HEK293 (cell line): ENCODE data around the gene ARHGAP22.

ENCODE experiments used
- CTCF ChIA-PET: fragments of 350-600 bp; formaldehyde crosslinking; extraction: SDS; loops from one replicate; lab custom pipeline; 2021; ENCODE audit warnings: antibody characterized with exemption; lab: Yijun Ruan, JAX
- POLR2A ChIA-PET: fragments of 300-600 bp; formaldehyde crosslinking; extraction: SDS; loops from one replicate; lab custom pipeline; 2020; ENCODE audit warnings: antibody characterized with exemption, inconsistent platforms; lab: Yijun Ruan, JAX
- H3K27ac ChIP-seq: fragments of 200-500 bp; sonication (Bioruptor generic); 2 replicates; pipeline ENCODE4 v1.5.1; 2014; ENCODE audit warnings: low read depth, low read length, control low read depth, inconsistent platforms; ENCODE audit errors: extremely low read depth
- H3K36me3 ChIP-seq, 2 experiments: fragments of 200-500 bp in 1 of 2; sonication (Bioruptor generic) in 1 of 2; 1 replicate in 1 of 2; 2 replicates in 1 of 2; pipeline ENCODE4 v1.5.1; 2014 to 2017; ENCODE audit warnings: inconsistent platforms in 2 of 2, low read length in 2 of 2; ENCODE audit not compliant: control insufficient read depth in 2 of 2, insufficient read depth in 1 of 2
- H3K4me1 ChIP-seq: fragments of 200-500 bp; sonication (Bioruptor generic); 2 replicates; pipeline ENCODE4 v1.5.1; 2014; ENCODE audit warnings: mild to moderate bottlenecking, low read length, inconsistent platforms; ENCODE audit not compliant: control insufficient read depth, insufficient read depth
- H3K4me3 ChIP-seq: 2 replicates; pipeline ENCODE4 v1.5.1; 2011; ENCODE audit warnings: low read depth, mild to moderate bottlenecking, control low read depth, low read length, moderate library complexity
- H3K9me3 ChIP-seq: fragments of 200-500 bp; sonication (Bioruptor generic); 2 replicates; pipeline ENCODE4 v1.5.1; 2014; ENCODE audit warnings: low read depth, low read length, inconsistent platforms; ENCODE audit not compliant: control insufficient read depth, insufficient read depth
- EGR2 ChIP-seq: fragments of 450-650 bp; formaldehyde crosslinking; IDR thresholded peaks from 2 replicates; pipeline ENCODE4 v1.5.1; 2016; ENCODE audit warnings: low read depth, missing biosample characterization, missing genetic modification characterization
- MYNN ChIP-seq: fragments of 450-650 bp; formaldehyde crosslinking; IDR thresholded peaks from 2 replicates; pipeline ENCODE4 v1.5.1; 2016; ENCODE audit warnings: missing biosample characterization, missing genetic modification characterization, borderline replicate concordance
- PBX3 ChIP-seq: sonication (generic); formaldehyde crosslinking; IDR thresholded peaks from 2 replicates; pipeline ENCODE4 v1.8.1; 2022; ENCODE audit warnings: mild to moderate bottlenecking, moderate library complexity, missing genetic modification reagents
- SCRT1 ChIP-seq: fragments of 450-650 bp; formaldehyde crosslinking; IDR thresholded peaks from 2 replicates; pipeline ENCODE4 v1.5.1; 2016; ENCODE audit warnings: missing biosample characterization, missing genetic modification characterization, borderline replicate concordance
- SP3 ChIP-seq: fragments of 450-650 bp; formaldehyde crosslinking; IDR thresholded peaks from 2 replicates; pipeline ENCODE4 v1.5.1; 2016; ENCODE audit warnings: missing biosample characterization, missing genetic modification characterization
- TCF7L2 ChIP-seq: IDR thresholded peaks from 2 replicates; pipeline ENCODE4 v1.6.1; 2011; ENCODE audit warnings: low read depth, mild to moderate bottlenecking, inconsistent platforms, low read length, moderate library complexity, borderline replicate concordance
- TSHZ1 ChIP-seq: fragments of 450-650 bp; formaldehyde crosslinking; IDR thresholded peaks from 2 replicates; pipeline ENCODE4 v1.5.1; 2016; ENCODE audit warnings: missing biosample characterization, missing genetic modification characterization, borderline replicate concordance
- ZBTB1 ChIP-seq: fragments of 450-650 bp; formaldehyde crosslinking; IDR thresholded peaks from 2 replicates; pipeline ENCODE4 v1.5.1; 2016; ENCODE audit warnings: missing biosample characterization, missing genetic modification characterization
- ZNF211 ChIP-seq: fragments of 450-650 bp; formaldehyde crosslinking; IDR thresholded peaks from 2 replicates; pipeline ENCODE4 v1.5.1; 2016; ENCODE audit warnings: low read depth, missing biosample characterization, missing genetic modification characterization
- ZNF366 ChIP-seq: fragments of 450-650 bp; formaldehyde crosslinking; conservative IDR thresholded peaks from 2 replicates; pipeline ENCODE4 v1.5.1; 2016; ENCODE audit warnings: missing biosample characterization, missing genetic modification characterization
- ZNF394 ChIP-seq: fragments of 450-650 bp; formaldehyde crosslinking; IDR thresholded peaks from 2 replicates; pipeline ENCODE4 v1.5.1; 2016; ENCODE audit warnings: missing biosample characterization, missing genetic modification characterization, mild to moderate bottlenecking, moderate library complexity, borderline replicate concordance
- ZNF416 ChIP-seq: fragments of 450-650 bp; formaldehyde crosslinking; IDR thresholded peaks from 2 replicates; pipeline ENCODE4 v1.5.1; 2016; ENCODE audit warnings: missing biosample characterization, missing genetic modification characterization
- ZNF510 ChIP-seq: fragments of 450-650 bp; formaldehyde crosslinking; IDR thresholded peaks from 2 replicates; pipeline ENCODE4 v1.5.1; 2018; ENCODE audit warnings: mild to moderate bottlenecking, missing genetic modification characterization, missing biosample characterization; ENCODE audit not compliant: insufficient replicate concordance
- ZNF677 ChIP-seq: fragments of 450-650 bp; IDR thresholded peaks from 2 replicates; pipeline ENCODE4 v1.5.0; 2018; ENCODE audit warnings: missing biosample characterization, mild to moderate bottlenecking, missing genetic modification characterization, moderate library complexity
- ZNF747 ChIP-seq: fragments of 450-650 bp; formaldehyde crosslinking; IDR thresholded peaks from 2 replicates; pipeline ENCODE4 v1.5.1; 2016; ENCODE audit warnings: missing biosample characterization, missing genetic modification characterization
- ZNF777 ChIP-seq: fragments of 450-650 bp; formaldehyde crosslinking; IDR thresholded peaks from 2 replicates; pipeline ENCODE4 v1.5.1; 2017; ENCODE audit warnings: missing biosample characterization, missing genetic modification characterization, borderline replicate concordance
- ZSCAN16 ChIP-seq: fragments of 450-650 bp; formaldehyde crosslinking; IDR thresholded peaks from 2 replicates; pipeline ENCODE4 v1.5.1; 2016; ENCODE audit warnings: missing biosample characterization, missing genetic modification characterization
- TF ChIP-seq, protein P1 (sequence below): fragments of 450-650 bp; formaldehyde crosslinking; IDR thresholded peaks from 2 replicates; pipeline ENCODE4 v1.5.1; 2017; ENCODE audit warnings: missing biosample characterization, missing genetic modification characterization
- TF ChIP-seq, protein P2 (sequence below): fragments of 450-650 bp; formaldehyde crosslinking; IDR thresholded peaks from 2 replicates; pipeline ENCODE4 v1.5.1; 2017; ENCODE audit warnings: missing biosample characterization, mild to moderate bottlenecking, missing genetic modification characterization, moderate library complexity
- TF ChIP-seq, protein P3 (sequence below): fragments of 450-650 bp; formaldehyde crosslinking; conservative IDR thresholded peaks from 2 replicates; pipeline ENCODE4 v1.5.1; 2016; ENCODE audit warnings: low read depth, missing biosample characterization, missing genetic modification characterization
- TF ChIP-seq, protein P4 (sequence below): fragments of 450-650 bp; formaldehyde crosslinking; IDR thresholded peaks from 2 replicates; pipeline ENCODE4 v1.5.1; 2016; ENCODE audit warnings: missing biosample characterization, missing genetic modification characterization, low read depth

ARHGAP22 gene

DNA sequence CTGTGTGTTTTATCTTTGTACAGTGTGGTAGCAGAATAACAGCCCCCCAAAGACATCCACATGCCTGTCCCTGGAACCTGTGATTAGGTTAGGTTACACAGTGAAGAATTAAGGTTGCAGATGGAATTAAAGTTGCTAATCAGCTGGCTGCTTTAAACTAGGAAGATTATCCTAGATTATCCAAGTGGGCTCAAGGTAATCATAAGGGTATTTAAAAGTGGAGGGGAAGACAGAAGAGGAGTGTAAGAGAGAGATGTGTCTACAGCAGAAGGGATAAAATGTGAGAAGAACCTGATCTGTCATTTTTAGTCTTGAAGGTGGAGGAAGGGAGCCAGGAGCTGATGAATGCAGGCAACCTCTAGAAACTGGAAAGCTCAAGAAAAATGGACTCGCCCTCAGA lies 117.6 kb downstream of the ARHGAP22 start (continued):
- TF ChIP-seq MYNN (tag by site-specific recombination) = no peak
- no peak for TF ChIP-seq ZNF394 (tag by site-specific recombination)

DNA sequence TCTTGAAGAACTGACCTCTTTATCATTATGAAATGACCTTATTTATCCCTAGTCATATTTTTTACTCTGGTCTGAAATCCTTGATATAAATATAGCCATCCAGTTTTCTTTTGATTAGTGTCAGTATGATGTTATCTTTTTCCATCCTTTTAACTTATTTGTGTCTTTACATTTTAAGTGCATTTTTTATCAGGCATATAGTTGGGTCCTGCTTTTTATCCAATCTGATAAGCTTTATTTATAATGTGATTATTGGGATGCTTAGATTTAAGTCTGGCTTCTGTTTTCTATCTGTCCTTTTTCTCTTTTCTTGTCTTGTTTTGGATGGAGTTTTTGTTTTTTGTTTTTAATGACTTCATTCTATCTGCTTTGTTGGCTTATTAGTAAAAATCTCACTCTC lies 119.2 kb downstream of the ARHGAP22 start:
- POLR2A ChIA-PET = no interaction called here

More for the DNA sequence above, 119.2 kb downstream of the ARHGAP22 start:
- CTCF ChIA-PET = interaction anchor here (3.3 kb wide), 1 partner anchor 39 kb away, joined by 7 read pairs; no protein-coding TSS in a partner anchor
- Histone ChIP-seq H3K4me3 (no peak overlapping the region), H3K9me3 (no peaks in the 10 kb centered on the region), H3K27ac (no peak overlapping the region), H3K4me1 (no peaks in the 10 kb centered on the region), H3K36me3 (no peaks in the 10 kb centered on the region)
- TF ChIP-seq, protein P1, sequence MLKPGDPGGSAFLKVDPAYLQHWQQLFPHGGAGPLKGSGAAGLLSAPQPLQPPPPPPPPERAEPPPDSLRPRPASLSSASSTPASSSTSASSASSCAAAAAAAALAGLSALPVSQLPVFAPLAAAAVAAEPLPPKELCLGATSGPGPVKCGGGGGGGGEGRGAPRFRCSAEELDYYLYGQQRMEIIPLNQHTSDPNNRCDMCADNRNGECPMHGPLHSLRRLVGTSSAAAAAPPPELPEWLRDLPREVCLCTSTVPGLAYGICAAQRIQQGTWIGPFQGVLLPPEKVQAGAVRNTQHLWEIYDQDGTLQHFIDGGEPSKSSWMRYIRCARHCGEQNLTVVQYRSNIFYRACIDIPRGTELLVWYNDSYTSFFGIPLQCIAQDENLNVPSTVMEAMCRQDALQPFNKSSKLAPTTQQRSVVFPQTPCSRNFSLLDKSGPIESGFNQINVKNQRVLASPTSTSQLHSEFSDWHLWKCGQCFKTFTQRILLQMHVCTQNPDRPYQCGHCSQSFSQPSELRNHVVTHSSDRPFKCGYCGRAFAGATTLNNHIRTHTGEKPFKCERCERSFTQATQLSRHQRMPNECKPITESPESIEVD = no peak
- TF ChIP-seq MYNN (tag by site-specific recombination) (no peak), SCRT1 (tag by site-specific recombination) (no peak), ZNF510 (tag by site-specific recombination) (no peak), ZNF366 (tag by site-specific recombination) (no peak), PBX3 (no peak), TCF7L2 (no peak), ZNF416 (tag by site-specific recombination) (no peak), ZNF777 (no peak), ZBTB1 (tag by site-specific recombination) (no peak), EGR2 (tag by site-specific recombination) (no peak), TSHZ1 (tag by site-specific recombination) (no peak), ZNF677 (no peak), SP3 (tag by site-specific recombination) (no peak), ZSCAN16 (no peak), ZNF747 (no peak), ZNF211 (tag by site-specific recombination) (no peak)
- TF ChIP-seq, protein P2, sequence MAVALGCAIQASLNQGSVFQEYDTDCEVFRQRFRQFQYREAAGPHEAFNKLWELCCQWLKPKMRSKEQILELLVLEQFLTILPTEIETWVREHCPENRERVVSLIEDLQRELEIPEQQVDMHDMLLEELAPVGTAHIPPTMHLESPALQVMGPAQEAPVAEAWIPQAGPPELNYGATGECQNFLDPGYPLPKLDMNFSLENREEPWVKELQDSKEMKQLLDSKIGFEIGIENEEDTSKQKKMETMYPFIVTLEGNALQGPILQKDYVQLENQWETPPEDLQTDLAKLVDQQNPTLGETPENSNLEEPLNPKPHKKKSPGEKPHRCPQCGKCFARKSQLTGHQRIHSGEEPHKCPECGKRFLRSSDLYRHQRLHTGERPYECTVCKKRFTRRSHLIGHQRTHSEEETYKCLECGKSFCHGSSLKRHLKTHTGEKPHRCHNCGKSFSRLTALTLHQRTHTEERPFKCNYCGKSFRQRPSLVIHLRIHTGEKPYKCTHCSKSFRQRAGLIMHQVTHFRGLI (tag by site-specific recombination) = no peak
- TF ChIP-seq, protein P3, sequence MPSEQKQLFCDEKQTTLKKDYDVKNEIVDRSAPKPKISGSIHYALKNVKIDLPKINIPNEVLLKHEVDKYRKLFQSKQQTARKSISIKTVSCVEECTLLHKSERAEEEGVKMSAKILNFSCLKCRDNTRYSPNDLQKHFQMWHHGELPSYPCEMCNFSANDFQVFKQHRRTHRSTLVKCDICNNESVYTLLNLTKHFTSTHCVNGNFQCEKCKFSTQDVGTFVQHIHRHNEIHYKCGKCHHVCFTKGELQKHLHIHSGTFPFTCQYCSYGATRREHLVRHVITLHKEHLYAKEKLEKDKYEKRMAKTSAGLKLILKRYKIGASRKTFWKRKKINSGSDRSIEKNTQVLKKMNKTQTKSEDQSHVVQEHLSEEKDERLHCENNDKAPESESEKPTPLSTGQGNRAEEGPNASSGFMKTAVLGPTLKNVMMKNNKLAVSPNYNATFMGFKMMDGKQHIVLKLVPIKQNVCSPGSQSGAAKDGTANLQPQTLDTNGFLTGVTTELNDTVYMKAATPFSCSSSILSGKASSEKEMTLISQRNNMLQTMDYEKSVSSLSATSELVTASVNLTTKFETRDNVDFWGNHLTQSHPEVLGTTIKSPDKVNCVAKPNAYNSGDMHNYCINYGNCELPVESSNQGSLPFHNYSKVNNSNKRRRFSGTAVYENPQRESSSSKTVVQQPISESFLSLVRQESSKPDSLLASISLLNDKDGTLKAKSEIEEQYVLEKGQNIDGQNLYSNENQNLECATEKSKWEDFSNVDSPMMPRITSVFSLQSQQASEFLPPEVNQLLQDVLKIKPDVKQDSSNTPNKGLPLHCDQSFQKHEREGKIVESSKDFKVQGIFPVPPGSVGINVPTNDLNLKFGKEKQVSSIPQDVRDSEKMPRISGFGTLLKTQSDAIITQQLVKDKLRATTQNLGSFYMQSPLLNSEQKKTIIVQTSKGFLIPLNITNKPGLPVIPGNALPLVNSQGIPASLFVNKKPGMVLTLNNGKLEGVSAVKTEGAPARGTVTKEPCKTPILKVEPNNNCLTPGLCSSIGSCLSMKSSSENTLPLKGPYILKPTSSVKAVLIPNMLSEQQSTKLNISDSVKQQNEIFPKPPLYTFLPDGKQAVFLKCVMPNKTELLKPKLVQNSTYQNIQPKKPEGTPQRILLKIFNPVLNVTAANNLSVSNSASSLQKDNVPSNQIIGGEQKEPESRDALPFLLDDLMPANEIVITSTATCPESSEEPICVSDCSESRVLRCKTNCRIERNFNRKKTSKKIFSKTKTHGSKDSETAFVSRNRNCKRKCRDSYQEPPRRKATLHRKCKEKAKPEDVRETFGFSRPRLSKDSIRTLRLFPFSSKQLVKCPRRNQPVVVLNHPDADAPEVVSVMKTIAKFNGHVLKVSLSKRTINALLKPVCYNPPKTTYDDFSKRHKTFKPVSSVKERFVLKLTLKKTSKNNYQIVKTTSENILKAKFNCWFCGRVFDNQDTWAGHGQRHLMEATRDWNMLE (tag by site-specific recombination) = no peak
- TF ChIP-seq, protein P4, sequence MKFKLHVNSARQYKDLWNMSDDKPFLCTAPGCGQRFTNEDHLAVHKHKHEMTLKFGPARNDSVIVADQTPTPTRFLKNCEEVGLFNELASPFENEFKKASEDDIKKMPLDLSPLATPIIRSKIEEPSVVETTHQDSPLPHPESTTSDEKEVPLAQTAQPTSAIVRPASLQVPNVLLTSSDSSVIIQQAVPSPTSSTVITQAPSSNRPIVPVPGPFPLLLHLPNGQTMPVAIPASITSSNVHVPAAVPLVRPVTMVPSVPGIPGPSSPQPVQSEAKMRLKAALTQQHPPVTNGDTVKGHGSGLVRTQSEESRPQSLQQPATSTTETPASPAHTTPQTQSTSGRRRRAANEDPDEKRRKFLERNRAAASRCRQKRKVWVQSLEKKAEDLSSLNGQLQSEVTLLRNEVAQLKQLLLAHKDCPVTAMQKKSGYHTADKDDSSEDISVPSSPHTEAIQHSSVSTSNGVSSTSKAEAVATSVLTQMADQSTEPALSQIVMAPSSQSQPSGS = no peak
